GM12874 (cell line): ENCODE measurements around the gene ABCA2.
A peak's percentile ranks its signal among the peaks of the same experiment; 100 is the strongest.

ENCODE experiments used
- CTCF ChIP-seq: IDR thresholded peaks from 2 replicates; pipeline ENCODE4 v1.5.1; 2011; ENCODE audit warnings: low read depth, mild to moderate bottlenecking, control low read depth, low read length, moderate library complexity; ENCODE audit not compliant: insufficient read depth

Gene ABCA2

GRCh38 chr9:137008312-137008711 is 19.7 kb downstream of the ABCA2 start:
- TF ChIP-seq CTCF, result no peak

- TF ChIP-seq CTCF, result no peak
These were observed 20.2 kb downstream of the ABCA2 start for GRCh38 chr9:137007816-137008270.

GRCh38 chr9:137007108-137007815 is 20.8 kb downstream of the ABCA2 start:
- no peak for TF ChIP-seq CTCF

- no peak for TF ChIP-seq CTCF
These were observed 21.7 kb downstream of the ABCA2 start for GRCh38 chr9:137006116-137007003.

- peak; percentile 34 for TF ChIP-seq CTCF
These were observed 23.8 kb downstream of the ABCA2 start for GRCh38 chr9:137004285-137004684.

GRCh38 chr9:137002646-137003041 is 25.4 kb downstream of the ABCA2 start:
- TF ChIP-seq CTCF, result no peak

- no peak for TF ChIP-seq CTCF
These were observed 26.0 kb downstream of the ABCA2 start for GRCh38 chr9:137001857-137002645.
